ENCODE results near the gene CD22. TPM values are rescaled to one million over a fixed set of nuclear protein-coding genes. Genes with fewer than 3 reads are reported as not detected.

CD22 gene
- total and polyA plus RNA-seq, 10 donors, result 251 to 446 (median 362) TPM

DNA sequence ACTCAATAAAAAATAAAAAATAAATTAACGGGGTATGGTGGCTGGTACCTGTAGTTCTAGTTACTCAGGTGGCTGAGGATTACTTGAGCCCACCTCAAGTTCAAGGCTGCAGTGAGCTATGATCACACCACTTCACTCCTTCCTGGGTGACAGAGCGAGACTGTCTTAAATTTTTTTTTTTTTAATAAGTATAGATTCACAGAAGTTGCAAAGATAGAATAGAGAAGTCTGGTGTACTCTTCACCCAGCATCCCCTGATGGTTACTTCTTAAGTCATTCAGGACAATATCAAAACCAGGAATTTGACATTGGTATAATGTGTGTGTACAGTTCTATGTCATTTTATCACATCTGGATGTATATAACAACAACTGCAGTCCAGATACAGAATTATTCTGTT, 7.7 kb upstream of the CD22 start:
- Histone ChIP-seq H3K9me3 (peaks cover 0 to 9% (median 2%) of the 10 kb centered on the region in 8 donors), H3K27me3 (replicated peaks in 1 of 7) (no peaks in the 10 kb centered on the region), H3K4me3 (no peak overlapping the region), H3K4me1 (peaks cover 24 to 88% (median 63%) of the 10 kb centered on the region in 6 donors), H3K27ac (peak overlapping the region in 7 of 8 donors; percentile 55 to 84 (median 82)), H3K36me3 (no peaks in the 10 kb centered on the region)
- no peak for TF ChIP-seq POLR2AphosphoS5 (IDR thresholded peaks at IDR 0.05)
- TF ChIP-seq POLR2A (IDR thresholded peaks at IDR 0.05), result no peak
- TF ChIP-seq, protein P1, sequence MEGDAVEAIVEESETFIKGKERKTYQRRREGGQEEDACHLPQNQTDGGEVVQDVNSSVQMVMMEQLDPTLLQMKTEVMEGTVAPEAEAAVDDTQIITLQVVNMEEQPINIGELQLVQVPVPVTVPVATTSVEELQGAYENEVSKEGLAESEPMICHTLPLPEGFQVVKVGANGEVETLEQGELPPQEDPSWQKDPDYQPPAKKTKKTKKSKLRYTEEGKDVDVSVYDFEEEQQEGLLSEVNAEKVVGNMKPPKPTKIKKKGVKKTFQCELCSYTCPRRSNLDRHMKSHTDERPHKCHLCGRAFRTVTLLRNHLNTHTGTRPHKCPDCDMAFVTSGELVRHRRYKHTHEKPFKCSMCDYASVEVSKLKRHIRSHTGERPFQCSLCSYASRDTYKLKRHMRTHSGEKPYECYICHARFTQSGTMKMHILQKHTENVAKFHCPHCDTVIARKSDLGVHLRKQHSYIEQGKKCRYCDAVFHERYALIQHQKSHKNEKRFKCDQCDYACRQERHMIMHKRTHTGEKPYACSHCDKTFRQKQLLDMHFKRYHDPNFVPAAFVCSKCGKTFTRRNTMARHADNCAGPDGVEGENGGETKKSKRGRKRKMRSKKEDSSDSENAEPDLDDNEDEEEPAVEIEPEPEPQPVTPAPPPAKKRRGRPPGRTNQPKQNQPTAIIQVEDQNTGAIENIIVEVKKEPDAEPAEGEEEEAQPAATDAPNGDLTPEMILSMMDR (IDR thresholded peaks at IDR 0.05 in 8 of 11, conservative IDR thresholded peaks at IDR 0.05 in 3 of 11), result no peak
- intact Hi-C loops (cut with DNase I; ENCODE audit: low total_unique reads), result no loop called here
- no peak for DNase-seq
- 70 to 86% (median 75%) methylated on average over 2 of the region's 2 CpGs for WGBS, 5 donors

DNA sequence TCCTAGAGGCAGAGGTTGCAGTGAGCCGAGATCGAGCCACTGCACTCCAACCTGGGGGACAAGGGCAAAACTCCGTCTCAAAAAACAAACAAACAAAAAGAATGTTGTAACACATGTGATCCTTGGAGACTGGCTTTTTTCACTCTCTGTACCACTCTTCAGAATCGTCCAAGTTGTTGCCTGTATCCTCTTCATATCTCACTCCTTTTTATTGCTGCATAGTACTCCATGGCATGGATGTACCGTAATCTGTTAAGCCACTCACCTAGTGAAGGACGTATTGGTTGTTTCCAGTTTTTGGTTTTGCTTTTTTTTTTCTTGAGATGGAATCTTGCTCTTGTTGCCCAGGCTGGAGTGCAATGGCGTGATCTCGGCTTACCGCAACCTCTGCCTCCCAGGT, 7.0 kb upstream of the CD22 start:
- TF ChIP-seq, protein P1 (IDR thresholded peaks at IDR 0.05 in 8 of 11, conservative IDR thresholded peaks at IDR 0.05 in 3 of 11), result no peak
- TF ChIP-seq POLR2A (IDR thresholded peaks at IDR 0.05) (no peak), POLR2AphosphoS5 (IDR thresholded peaks at IDR 0.05) (no peak)
- H3K27me3 ChIP-seq (replicated peaks in 1 of 7), result no peaks in the 10 kb centered on the region
- no peaks in the 10 kb centered on the region for H3K36me3 ChIP-seq
- peaks cover 24 to 81% (median 62%) of the 10 kb centered on the region in 6 donors for H3K4me1 ChIP-seq
- H3K4me3 ChIP-seq, result no peak overlapping the region
- intact Hi-C loops (cut with DNase I; ENCODE audit: low total_unique reads), result no loop called here
- peaks cover 0 to 9% (median 2%) of the 10 kb centered on the region in 8 donors for H3K9me3 ChIP-seq
- 95 to 98% (median 96%) methylated on average over 9 of the region's 9 CpGs for WGBS, 5 donors
- peak overlapping the region in 2 of 8 donors; percentile 47 to 82 for H3K27ac ChIP-seq
- DNase-seq, result no peak

DNA sequence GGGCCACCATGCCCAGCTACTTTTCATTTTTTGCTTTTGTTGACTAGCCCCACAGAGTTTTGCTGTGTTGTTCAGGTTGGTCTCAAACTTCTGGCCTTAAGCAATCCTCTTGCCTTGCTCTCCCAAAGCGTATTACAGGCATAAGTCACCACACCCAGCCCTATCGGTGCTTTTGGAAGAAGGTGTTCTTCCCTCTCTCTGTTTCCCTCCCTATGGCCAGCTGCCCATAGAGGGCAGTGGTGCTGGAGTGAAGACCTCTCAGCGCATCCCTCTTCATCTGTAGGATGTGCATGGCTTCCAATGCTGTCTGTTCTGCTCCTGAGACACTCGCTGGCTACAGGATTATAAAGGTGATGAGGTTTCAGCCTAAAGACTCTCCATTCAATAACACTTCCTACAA, 1.3 kb upstream of the CD22 start:
- H3K27me3 ChIP-seq (replicated peaks in 1 of 7), result peaks cover 0 to 13% (median 0%) of the 10 kb centered on the region in 7 donors
- H3K9me3 ChIP-seq, result no peaks in the 10 kb centered on the region
- H3K4me1 ChIP-seq, result peaks cover 0 to 66% (median 21%) of the 10 kb centered on the region in 6 donors
- WGBS, 5 donors, result 71 to 87% (median 86%) methylated on average over 4 of the region's 4 CpGs
- TF ChIP-seq POLR2A (IDR thresholded peaks at IDR 0.05), result no peak
- TF ChIP-seq, protein P1 (IDR thresholded peaks at IDR 0.05 in 8 of 11, conservative IDR thresholded peaks at IDR 0.05 in 3 of 11), result no peak
- TF ChIP-seq POLR2AphosphoS5 (IDR thresholded peaks at IDR 0.05), result no peak
- H3K36me3 ChIP-seq, result peaks cover 0 to 3% (median 0%) of the 10 kb centered on the region in 6 donors
- DNase-seq, result no peak
- H3K4me3 ChIP-seq, result no peak overlapping the region
- intact Hi-C loops (cut with DNase I; ENCODE audit: low total_unique reads), result no loop called here
- H3K27ac ChIP-seq, result peak overlapping the region in 1 of 8 donors; percentile 87

DNA sequence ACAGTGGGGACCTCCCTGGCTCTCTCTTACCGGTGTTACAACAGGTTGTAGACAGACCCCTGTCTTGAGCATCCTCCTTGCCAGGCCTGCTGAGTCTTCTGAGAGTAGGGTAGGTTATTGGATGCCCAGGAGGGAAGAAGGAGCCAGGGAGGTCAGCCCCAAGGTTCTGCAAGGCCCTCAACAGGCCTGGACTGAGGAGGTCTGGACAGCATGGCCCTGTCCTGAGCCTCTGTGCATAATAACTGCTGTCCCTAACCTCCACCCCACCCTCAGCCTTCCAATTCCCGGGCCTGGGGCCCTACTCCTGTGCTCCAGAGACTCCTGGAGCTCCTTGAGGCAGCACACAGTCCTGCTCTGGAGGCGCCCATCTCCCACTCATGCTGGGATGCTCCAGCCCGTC, 336 bp downstream of the CD22 start:
- 36 to 72% (median 67%) methylated on average over 4 of the region's 4 CpGs for WGBS, 5 donors
- intact Hi-C loops (cut with DNase I; ENCODE audit: low total_unique reads), result no loop called here

More for the DNA sequence above, 336 bp downstream of the CD22 start:
- H3K4me3 ChIP-seq, result peak overlapping the region; percentile 29 to 77 (median 48)
- H3K27ac ChIP-seq, result peak overlapping the region; percentile 17 to 90 (median 82)
- no peak for DNase-seq
- H3K36me3 ChIP-seq, result peaks cover 0 to 12% (median 0%) of the 10 kb centered on the region in 6 donors
- TF ChIP-seq POLR2AphosphoS5 (IDR thresholded peaks at IDR 0.05) (peak in 2 of 3 donors; percentile 40 to 47), POLR2A (IDR thresholded peaks at IDR 0.05) (no peak)
- peaks cover 0 to 13% (median 0%) of the 10 kb centered on the region in 7 donors for H3K27me3 ChIP-seq (replicated peaks in 1 of 7)
- H3K9me3 ChIP-seq, result no peaks in the 10 kb centered on the region
- peaks cover 0 to 66% (median 26%) of the 10 kb centered on the region in 6 donors for H3K4me1 ChIP-seq
